ENCODE data around the gene LDLRAD4. TPM values are rescaled to one million over a fixed set of nuclear protein-coding genes. Genes with fewer than 3 reads are reported as not detected.

LDLRAD4 gene
- total and polyA plus RNA-seq, 8 donors, result 14.1 to 26.6 (median 18.8) TPM

DNA sequence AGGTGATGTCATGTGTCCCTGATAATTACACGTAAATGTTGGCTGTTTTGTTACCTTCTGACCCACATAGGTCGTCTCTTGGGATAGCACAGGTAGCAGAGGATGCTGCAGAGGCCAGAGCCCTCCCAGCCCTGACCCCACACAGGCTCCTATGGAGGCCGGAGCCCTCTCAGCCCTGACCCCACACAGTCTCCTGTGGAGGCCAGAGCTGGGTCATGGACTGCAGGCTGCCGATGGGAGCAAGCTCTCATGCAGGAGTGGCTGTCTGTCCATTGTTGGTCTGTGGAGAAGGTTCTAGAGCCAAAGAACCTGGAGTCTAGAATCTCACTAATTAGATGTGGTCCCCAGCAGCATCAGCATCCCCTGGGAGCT is 155.5 kb downstream of the LDLRAD4 start:
- ATAC-seq (no peak), DNase-seq (no peak)
- TF ChIP-seq, protein P1, sequence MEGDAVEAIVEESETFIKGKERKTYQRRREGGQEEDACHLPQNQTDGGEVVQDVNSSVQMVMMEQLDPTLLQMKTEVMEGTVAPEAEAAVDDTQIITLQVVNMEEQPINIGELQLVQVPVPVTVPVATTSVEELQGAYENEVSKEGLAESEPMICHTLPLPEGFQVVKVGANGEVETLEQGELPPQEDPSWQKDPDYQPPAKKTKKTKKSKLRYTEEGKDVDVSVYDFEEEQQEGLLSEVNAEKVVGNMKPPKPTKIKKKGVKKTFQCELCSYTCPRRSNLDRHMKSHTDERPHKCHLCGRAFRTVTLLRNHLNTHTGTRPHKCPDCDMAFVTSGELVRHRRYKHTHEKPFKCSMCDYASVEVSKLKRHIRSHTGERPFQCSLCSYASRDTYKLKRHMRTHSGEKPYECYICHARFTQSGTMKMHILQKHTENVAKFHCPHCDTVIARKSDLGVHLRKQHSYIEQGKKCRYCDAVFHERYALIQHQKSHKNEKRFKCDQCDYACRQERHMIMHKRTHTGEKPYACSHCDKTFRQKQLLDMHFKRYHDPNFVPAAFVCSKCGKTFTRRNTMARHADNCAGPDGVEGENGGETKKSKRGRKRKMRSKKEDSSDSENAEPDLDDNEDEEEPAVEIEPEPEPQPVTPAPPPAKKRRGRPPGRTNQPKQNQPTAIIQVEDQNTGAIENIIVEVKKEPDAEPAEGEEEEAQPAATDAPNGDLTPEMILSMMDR (IDR thresholded peaks at IDR 0.05), result no peak
- intact Hi-C loops (cut with DNase I), result no loop called here
- Histone ChIP-seq H3K36me3 (no peaks in the 10 kb centered on the region), H3K4me3 (no peak overlapping the region), H3K9me3 (no peaks in the 10 kb centered on the region), H3K27ac (no peak overlapping the region), H3K27me3 (no peaks in the 10 kb centered on the region), H3K4me1 (peaks cover 0 to 27% of the 10 kb centered on the region in 2 donors)

DNA sequence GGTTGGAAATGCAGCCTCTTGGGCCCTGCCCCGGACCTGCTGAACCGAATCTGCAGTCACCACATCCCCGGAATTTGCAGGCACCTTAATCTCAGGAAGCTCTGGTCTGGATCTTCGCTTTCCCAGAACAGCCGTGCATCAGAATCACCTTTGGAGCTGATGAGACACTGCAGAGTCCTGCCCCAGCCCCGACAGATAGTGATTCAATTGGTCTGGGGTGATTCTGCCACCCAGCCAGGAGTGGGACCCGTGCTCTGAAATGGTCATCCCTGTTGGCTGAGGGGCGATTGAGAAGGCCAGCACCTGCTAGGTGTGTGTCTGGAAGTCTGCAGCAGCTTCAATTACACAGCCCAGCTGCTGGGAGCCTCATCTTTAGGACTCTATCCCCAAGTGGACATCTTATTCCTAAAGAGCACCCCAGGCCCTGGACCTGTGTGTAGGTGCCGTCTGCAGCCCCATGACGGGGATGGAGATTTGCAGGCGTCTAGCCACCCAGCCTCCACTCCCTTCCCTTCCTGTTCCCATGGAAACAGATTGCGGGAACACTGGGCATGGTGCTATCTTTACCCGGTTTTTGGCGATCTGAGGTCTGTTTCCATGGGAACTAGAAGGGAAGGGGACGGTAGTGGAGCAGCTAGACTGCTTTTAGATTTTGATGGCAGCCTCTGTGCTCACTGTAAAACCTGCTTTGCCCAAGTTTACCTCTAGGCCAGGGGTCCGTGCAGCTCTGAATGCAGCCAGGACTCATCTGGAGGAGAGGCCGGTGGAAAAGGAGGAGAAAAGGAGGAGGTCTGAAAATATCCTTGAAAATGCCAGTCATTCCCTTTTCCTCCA is 156.1 kb downstream of the LDLRAD4 start:
- Histone ChIP-seq H3K9me3 (no peaks in the 10 kb centered on the region), H3K4me3 (no peak overlapping the region), H3K27ac (peak overlapping the region in 1 of 2 donors; percentile 1), H3K36me3 (no peaks in the 10 kb centered on the region), H3K27me3 (no peaks in the 10 kb centered on the region), H3K4me1 (peaks cover 0 to 27% of the 10 kb centered on the region in 2 donors)
- intact Hi-C loops (cut with DNase I), result no loop called here
- ATAC-seq (no peak), DNase-seq (no peak)
- TF ChIP-seq, protein P1 (IDR thresholded peaks at IDR 0.05), result no peak

DNA sequence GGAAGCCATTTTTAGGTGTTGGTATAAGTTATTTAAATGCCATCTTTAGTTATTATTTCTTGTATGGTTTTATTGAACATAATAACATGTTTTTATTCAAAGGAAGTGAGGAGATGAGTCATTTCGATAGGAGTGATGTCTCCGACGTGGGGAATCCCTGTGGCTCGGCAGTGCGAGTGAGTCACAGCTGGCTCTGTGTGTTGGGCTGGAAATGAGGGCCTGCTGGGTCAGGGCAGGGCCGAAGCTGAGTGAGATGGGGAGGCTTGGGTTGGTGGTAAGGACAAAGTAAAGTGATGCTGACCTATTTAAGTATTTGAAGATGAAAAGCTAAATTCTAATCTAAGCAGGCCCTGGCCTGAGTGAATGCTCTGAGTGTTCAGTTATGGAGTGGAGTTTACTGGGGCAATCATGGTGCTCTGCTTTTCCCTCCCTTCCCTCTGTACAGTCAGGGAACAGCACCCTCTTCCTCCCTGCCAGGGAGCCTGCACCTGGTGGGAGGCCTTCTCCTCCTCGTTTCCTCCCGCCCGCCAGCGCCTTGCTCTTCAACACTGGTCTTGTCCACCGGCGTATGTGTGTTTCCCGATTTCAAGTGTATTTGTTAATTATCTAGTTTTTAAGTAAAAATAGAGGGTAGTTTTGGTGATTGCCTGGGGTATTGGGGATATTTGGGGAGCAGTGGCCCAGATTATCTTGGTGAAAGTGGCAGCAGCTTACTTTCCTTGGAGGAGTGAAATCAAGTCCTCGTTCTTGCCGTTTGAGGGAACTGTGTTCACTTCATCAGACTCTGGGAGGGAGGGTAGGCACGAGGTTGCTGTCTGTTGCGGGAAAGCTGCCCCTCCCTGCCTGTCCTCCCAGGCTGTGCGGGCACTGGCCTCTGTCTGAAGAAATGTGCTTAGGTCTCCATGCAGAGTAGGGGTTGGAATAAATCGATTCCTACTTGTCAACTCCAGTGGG is 157.0 kb downstream of the LDLRAD4 start:
- ATAC-seq, result peak; percentile 88
- peak overlapping the region in 1 of 2 donors; percentile 1 for H3K27ac ChIP-seq
- intact Hi-C loops (cut with DNase I), result no loop called here
- H3K9me3 ChIP-seq, result no peaks in the 10 kb centered on the region
- TF ChIP-seq, protein P1 (IDR thresholded peaks at IDR 0.05), result no peak
- no peaks in the 10 kb centered on the region for H3K36me3 ChIP-seq
- peak in 2 of 4 donors; percentile 76 to 79 for DNase-seq
- H3K4me3 ChIP-seq, result no peak overlapping the region
- peaks cover 0 to 36% of the 10 kb centered on the region in 2 donors for H3K4me1 ChIP-seq
- no peaks in the 10 kb centered on the region for H3K27me3 ChIP-seq

DNA sequence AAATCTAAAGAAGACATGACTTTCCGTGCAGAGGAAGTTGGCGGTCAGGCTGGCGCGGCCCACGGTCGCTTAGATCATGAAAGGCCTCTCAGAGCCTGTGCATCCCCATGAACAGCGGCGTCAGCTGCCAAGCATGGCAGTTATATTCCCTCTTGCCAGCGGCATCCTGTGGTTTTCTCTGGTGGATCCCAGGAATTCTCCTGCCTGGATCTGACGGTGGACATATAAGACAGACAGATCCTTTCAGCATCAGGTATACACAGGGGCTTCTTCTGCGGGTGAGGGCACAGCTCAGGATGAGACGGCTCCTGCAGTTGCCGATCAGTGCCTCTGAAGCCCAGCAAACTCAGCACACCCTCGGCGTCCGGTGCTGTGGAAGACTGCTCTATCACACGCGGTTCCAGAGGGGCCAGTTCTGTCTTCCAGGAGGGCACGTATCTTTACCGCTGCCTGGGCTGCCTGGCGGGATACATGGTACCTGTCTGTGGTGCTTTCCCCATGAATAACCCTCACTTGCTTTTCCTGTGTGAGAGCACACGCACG is 157.8 kb downstream of the LDLRAD4 start:
- Histone ChIP-seq H3K4me1 (peaks cover under 1 to 44% of the 10 kb centered on the region in 2 donors), H3K4me3 (no peak overlapping the region), H3K27ac (peak overlapping the region in 1 of 2 donors; percentile 21), H3K9me3 (no peaks in the 10 kb centered on the region), H3K27me3 (no peaks in the 10 kb centered on the region), H3K36me3 (no peaks in the 10 kb centered on the region)
- TF ChIP-seq, protein P1 (IDR thresholded peaks at IDR 0.05), result no peak
- intact Hi-C loops (cut with DNase I), result no loop called here
- DNase-seq (no peak), ATAC-seq (no peak)
